MG63 (cell line): ENCODE results near the gene PRKCE. TPM values are rescaled to one million over a fixed set of nuclear protein-coding genes. Genes with fewer than 3 reads are reported as not detected.
A peak's percentile ranks its signal among the peaks of the same experiment; 100 is the strongest.

ENCODE experiments used
- DNase-seq: peaks from one replicate; pipeline ENCODE4 v3.0.0-alpha.2; 2020
- H3K27me3 ChIP-seq: fragments of 250-450 bp; sonication (Bioruptor Pico); 2 replicates; pipeline ENCODE4 v1.5.1; 2020; ENCODE audit warnings: mild to moderate bottlenecking, moderate library complexity
- H3K36me3 ChIP-seq: fragments of 250-450 bp; sonication (Bioruptor Pico); 2 replicates; pipeline ENCODE4 v1.5.1; 2020; ENCODE audit warnings: mild to moderate bottlenecking, moderate library complexity
- H3K4me3 ChIP-seq: fragments of 250-450 bp; sonication (Bioruptor Pico); 2 replicates; pipeline ENCODE4 v1.5.1; 2020; ENCODE audit warnings: mild to moderate bottlenecking, moderate library complexity
- H3K9me3 ChIP-seq: fragments of 250-450 bp; sonication (Bioruptor Pico); 2 replicates; pipeline ENCODE4 v1.5.1; 2020; ENCODE audit warnings: mild to moderate bottlenecking, moderate library complexity
- total RNA-seq: library from RNA; depleted of rRNA; stranded (reverse); fragments of >200 nt; shearing (Covaris generic); gene quantifications from 2 replicates; pipeline ENCODE4 v1.2.3, GENCODE V29; 2014; ENCODE audit warnings: low replicate concordance

The PRKCE gene
- total RNA-seq, 1 experiment from 2014 or later: 16.9 TPM

- Histone ChIP-seq H3K36me3 (peaks cover 12% of the 10 kb centered on the region), H3K4me3 (0 out of 2 replicates have a peak overlapping the region, but pooled peaks have one; percentile 1), H3K9me3 (no peaks in the 10 kb centered on the region), H3K27me3 (no peaks in the 10 kb centered on the region)
- DNase-seq: peak; percentile 86
These were observed 380.8 kb downstream of the PRKCE start for GRCh38 chr2:46032161-46032813.

GRCh38 chr2:46032996-46033395 is 381.5 kb downstream of the PRKCE start:
- H3K27me3 ChIP-seq: no peaks in the 10 kb centered on the region
- no peaks in the 10 kb centered on the region for H3K9me3 ChIP-seq
- peak; percentile 52 for DNase-seq
- H3K4me3 ChIP-seq: no peak overlapping the region
- H3K36me3 ChIP-seq: peaks cover 12% of the 10 kb centered on the region

GRCh38 chr2:46034535-46034934 is 383.1 kb downstream of the PRKCE start:
- DNase-seq: peak; percentile 76
- Histone ChIP-seq H3K9me3 (no peaks in the 10 kb centered on the region), H3K4me3 (no peak overlapping the region), H3K27me3 (no peaks in the 10 kb centered on the region), H3K36me3 (peaks cover 13% of the 10 kb centered on the region)

GRCh38 chr2:46036929-46037328 is 385.5 kb downstream of the PRKCE start:
- peak; percentile 98 for DNase-seq
- Histone ChIP-seq H3K4me3 (no peak overlapping the region), H3K36me3 (peaks cover 14% of the 10 kb centered on the region), H3K27me3 (no peaks in the 10 kb centered on the region), H3K9me3 (no peaks in the 10 kb centered on the region)

GRCh38 chr2:46039543-46040303 is 388.2 kb downstream of the PRKCE start:
- Histone ChIP-seq H3K4me3 (no peak overlapping the region), H3K9me3 (no peaks in the 10 kb centered on the region), H3K27me3 (no peaks in the 10 kb centered on the region), H3K36me3 (peaks cover 14% of the 10 kb centered on the region)
- no peak for DNase-seq

- Histone ChIP-seq H3K9me3 (no peaks in the 10 kb centered on the region), H3K4me3 (no peak overlapping the region)
These were observed 389.2 kb downstream of the PRKCE start for GRCh38 chr2:46040563-46041155.

GRCh38 chr2:46041434-46041833 is 390.0 kb downstream of the PRKCE start:
- DNase-seq: no peak
- no peaks in the 10 kb centered on the region for H3K27me3 ChIP-seq
- peaks cover 11% of the 10 kb centered on the region for H3K36me3 ChIP-seq
- H3K9me3 ChIP-seq: no peaks in the 10 kb centered on the region
- H3K4me3 ChIP-seq: no peak overlapping the region

More at GRCh38 chr2:46040563-46041155, 389.2 kb downstream of the PRKCE start:
- no peak for DNase-seq
- no peaks in the 10 kb centered on the region for H3K27me3 ChIP-seq
- H3K36me3 ChIP-seq: peaks cover 11% of the 10 kb centered on the region

- Histone ChIP-seq H3K4me3 (no peak overlapping the region), H3K27me3 (no peaks in the 10 kb centered on the region), H3K36me3 (peaks cover 11% of the 10 kb centered on the region), H3K9me3 (no peaks in the 10 kb centered on the region)
- DNase-seq: no peak
These were observed 390.7 kb downstream of the PRKCE start for GRCh38 chr2:46042207-46042637.

GRCh38 chr2:46042711-46043110 is 391.2 kb downstream of the PRKCE start:
- Histone ChIP-seq H3K36me3 (peaks cover 11% of the 10 kb centered on the region), H3K9me3 (no peaks in the 10 kb centered on the region), H3K27me3 (no peaks in the 10 kb centered on the region), H3K4me3 (no peak overlapping the region)
- DNase-seq: no peak

- no peak for DNase-seq
- H3K36me3 ChIP-seq: peaks cover 3% of the 10 kb centered on the region; the same call in 1 of the 2 replicates
- no peak overlapping the region for H3K4me3 ChIP-seq
- H3K27me3 ChIP-seq: no peaks in the 10 kb centered on the region
- H3K9me3 ChIP-seq: no peaks in the 10 kb centered on the region
These were observed 394.4 kb downstream of the PRKCE start for GRCh38 chr2:46045888-46046287.

- no peak for DNase-seq
- no peak overlapping the region for H3K4me3 ChIP-seq
- H3K36me3 ChIP-seq: peaks cover 9% of the 10 kb centered on the region
These were observed 395.8 kb downstream of the PRKCE start for GRCh38 chr2:46047290-46047689.

GRCh38 chr2:46048693-46049092 is 397.2 kb downstream of the PRKCE start:
- no peak for DNase-seq
- peaks cover 10% of the 10 kb centered on the region for H3K36me3 ChIP-seq
- no peaks in the 10 kb centered on the region for H3K27me3 ChIP-seq
- no peak overlapping the region for H3K4me3 ChIP-seq
- no peaks in the 10 kb centered on the region for H3K9me3 ChIP-seq

More at GRCh38 chr2:46047290-46047689, 395.8 kb downstream of the PRKCE start:
- Histone ChIP-seq H3K9me3 (no peaks in the 10 kb centered on the region), H3K27me3 (no peaks in the 10 kb centered on the region)

- Histone ChIP-seq H3K9me3 (no peaks in the 10 kb centered on the region), H3K4me3 (no peak overlapping the region), H3K36me3 (peaks cover 9% of the 10 kb centered on the region), H3K27me3 (no peaks in the 10 kb centered on the region)
- DNase-seq: no peak
These were observed 398.6 kb downstream of the PRKCE start for GRCh38 chr2:46050027-46050426.

- Histone ChIP-seq H3K27me3 (no peaks in the 10 kb centered on the region), H3K9me3 (no peaks in the 10 kb centered on the region), H3K4me3 (no peak overlapping the region), H3K36me3 (peaks cover 9% of the 10 kb centered on the region)
- no peak for DNase-seq
These were observed 399.0 kb downstream of the PRKCE start for GRCh38 chr2:46050489-46050888.

- no peak overlapping the region for H3K4me3 ChIP-seq
- no peaks in the 10 kb centered on the region for H3K27me3 ChIP-seq
- H3K9me3 ChIP-seq: no peaks in the 10 kb centered on the region
- H3K36me3 ChIP-seq: peaks cover 11% of the 10 kb centered on the region
- no peak for DNase-seq
These were observed 399.6 kb downstream of the PRKCE start for GRCh38 chr2:46051085-46051484.

- no peak overlapping the region for H3K4me3 ChIP-seq
- H3K36me3 ChIP-seq: peaks cover 11% of the 10 kb centered on the region
- no peaks in the 10 kb centered on the region for H3K27me3 ChIP-seq
- DNase-seq: no peak
- H3K9me3 ChIP-seq: no peaks in the 10 kb centered on the region
These were observed 402.1 kb downstream of the PRKCE start for GRCh38 chr2:46053564-46053963.

GRCh38 chr2:46056541-46056940 is 405.1 kb downstream of the PRKCE start:
- Histone ChIP-seq H3K4me3 (no peak overlapping the region), H3K27me3 (no peaks in the 10 kb centered on the region), H3K36me3 (peaks cover 9% of the 10 kb centered on the region), H3K9me3 (no peaks in the 10 kb centered on the region)
- DNase-seq: no peak
